H9 (cell line): ENCODE data around the gene CELA3B. TPM values are rescaled to one million over a fixed set of nuclear protein-coding genes. Genes with fewer than 3 reads are reported as not detected.

Experiments
- DNase-seq: peaks from one replicate; pipeline ENCODE4 v3.0.0-alpha.2; 2017
- H2AFZ ChIP-seq: one replicate; pipeline ENCODE4 v1.6.1; 2013; ENCODE audit warnings: mild to moderate bottlenecking, low read length, control low read depth, moderate library complexity
- H2AK5ac ChIP-seq: 2 replicates; pipeline ENCODE4 v1.6.1; 2013; ENCODE audit warnings: low read length, control low read depth, mixed read lengths; ENCODE audit not compliant: insufficient read length
- H2BK120ac ChIP-seq: one replicate; pipeline ENCODE4 v1.6.1; 2013; ENCODE audit warnings: low read depth, mild to moderate bottlenecking, low read length, control low read depth, inconsistent platforms; ENCODE audit not compliant: poor library complexity, severe bottlenecking
- H2BK12ac ChIP-seq: 2 replicates; pipeline ENCODE4 v1.6.1; 2013; ENCODE audit warnings: low read length, control low read depth, mixed read lengths, low read depth; ENCODE audit not compliant: insufficient read length
- H2BK15ac ChIP-seq: 2 replicates; pipeline ENCODE4 v1.6.1; 2013; ENCODE audit warnings: low read depth, low read length, control low read depth
- H2BK20ac ChIP-seq: one replicate; pipeline ENCODE4 v1.6.1; 2013; ENCODE audit warnings: low read depth, mild to moderate bottlenecking, low read length, control low read depth, inconsistent platforms; ENCODE audit not compliant: poor library complexity, severe bottlenecking
- H2BK5ac ChIP-seq: 2 replicates; pipeline ENCODE4 v1.6.1; 2013; ENCODE audit warnings: low read length, control low read depth, mixed read lengths; ENCODE audit not compliant: insufficient read length
- H3K14ac ChIP-seq: 2 replicates; pipeline ENCODE4 v1.6.1; 2013; ENCODE audit warnings: low read length, control low read depth; ENCODE audit not compliant: insufficient read depth
- H3K18ac ChIP-seq: 2 replicates; pipeline ENCODE4 v1.6.1; 2013; ENCODE audit warnings: low read depth, mild to moderate bottlenecking, mixed read lengths, low read length, control low read depth; ENCODE audit not compliant: insufficient read length
- H3K23ac ChIP-seq: 2 replicates; pipeline ENCODE4 v1.6.1; 2013; ENCODE audit warnings: low read length, control low read depth, mixed read lengths, low read depth; ENCODE audit not compliant: insufficient read length
- H3K23me2 ChIP-seq: 2 replicates; pipeline ENCODE4 v1.6.1; 2013; ENCODE audit warnings: low read depth, mild to moderate bottlenecking, mixed read lengths, low read length, control low read depth; ENCODE audit not compliant: insufficient read length, poor library complexity, severe bottlenecking
- H3K27ac ChIP-seq: 2 replicates; pipeline ENCODE4 v1.5.1; 2013; ENCODE audit warnings: low read length, control low read depth, mixed read lengths, low read depth; ENCODE audit not compliant: insufficient read length
- H3K27me3 ChIP-seq: 2 replicates; pipeline ENCODE4 v1.6.1; 2013; ENCODE audit warnings: low read length, control low read depth, inconsistent platforms; ENCODE audit not compliant: insufficient read depth
- H3K4ac ChIP-seq: 2 replicates; pipeline ENCODE4 v1.6.1; 2013; ENCODE audit warnings: low read depth, mild to moderate bottlenecking, control low read depth, inconsistent platforms, low read length, moderate library complexity
- H3K4me1 ChIP-seq: 2 replicates; pipeline ENCODE4 v1.6.1; 2013; ENCODE audit warnings: low read length, control low read depth, inconsistent platforms; ENCODE audit not compliant: insufficient read depth
- H3K4me2 ChIP-seq: 2 replicates; pipeline ENCODE4 v1.6.1; 2013; ENCODE audit warnings: low read length, control low read depth, mixed read lengths; ENCODE audit not compliant: insufficient read length, insufficient read depth
- H3K56ac ChIP-seq: 2 replicates; pipeline ENCODE4 v1.6.1; 2013; ENCODE audit warnings: low read depth, mild to moderate bottlenecking, mixed read lengths, low read length, control low read depth; ENCODE audit not compliant: insufficient read length
- H3K79me1 ChIP-seq: 2 replicates; pipeline ENCODE4 v1.6.1; 2013; ENCODE audit warnings: low read depth, mild to moderate bottlenecking, moderate library complexity, low read length, control low read depth, inconsistent platforms; ENCODE audit not compliant: insufficient read depth, poor library complexity, severe bottlenecking
- H3K79me2 ChIP-seq: 2 replicates; pipeline ENCODE4 v1.6.1; 2013; ENCODE audit warnings: low read length, control low read depth, inconsistent platforms; ENCODE audit not compliant: insufficient read depth
- H3K9ac ChIP-seq: 2 replicates; pipeline ENCODE4 v1.6.1; 2013; ENCODE audit warnings: low read length, control low read depth, mixed read lengths; ENCODE audit not compliant: insufficient read length; ENCODE audit errors: extremely low read depth
- H3K9me3 ChIP-seq: one replicate; pipeline ENCODE4 v1.6.1; 2013; ENCODE audit warnings: low read depth, low read length, inconsistent platforms; ENCODE audit not compliant: control insufficient read depth
- H3T11ph ChIP-seq: one replicate; pipeline ENCODE4 v1.6.1; 2013; ENCODE audit warnings: mild to moderate bottlenecking, low read length, control low read depth, inconsistent platforms
- H4K20me1 ChIP-seq: one replicate; pipeline ENCODE4 v1.6.1; 2013; ENCODE audit not compliant: control insufficient read depth, insufficient read length, insufficient read depth
- H4K5ac ChIP-seq: 2 replicates; pipeline ENCODE4 v1.6.1; 2013; ENCODE audit warnings: low read depth, mild to moderate bottlenecking, mixed read lengths, low read length, control low read depth; ENCODE audit not compliant: insufficient read length
- H4K8ac ChIP-seq: replicated peaks from 2 replicates; pipeline ENCODE4 v1.6.1; 2013; ENCODE audit warnings: low read length, control low read depth, mixed read lengths, low read depth; ENCODE audit not compliant: insufficient read length
- H4K91ac ChIP-seq: 2 replicates; pipeline ENCODE4 v1.6.1; 2013; ENCODE audit warnings: low read depth, mild to moderate bottlenecking, moderate library complexity, mixed read lengths, low read length, control low read depth; ENCODE audit not compliant: insufficient read length
- H3K27ac Mint-ChIP-seq, 3 experiments: 2 replicates in 2 of 3; 3 replicates in 1 of 3; pipeline ENCODE4 v1.8.0; 2020 to 2021; ENCODE audit warnings: mixed read lengths in 3 of 3, mild to moderate bottlenecking in 1 of 3, moderate library complexity in 1 of 3
- H3K27me3 Mint-ChIP-seq: 2 replicates; pipeline ENCODE4 v1.8.0; 2021; ENCODE audit warnings: low read depth, mild to moderate bottlenecking, moderate library complexity, mixed read lengths
- H3K36me3 Mint-ChIP-seq, 3 experiments: 2 replicates in 2 of 3; 3 replicates in 1 of 3; pipeline ENCODE4 v1.8.0; 2020 to 2021; ENCODE audit warnings: low read depth in 3 of 3, mixed read lengths in 3 of 3; ENCODE audit not compliant: insufficient read depth in 1 of 3
- H3K4me1 Mint-ChIP-seq, 2 experiments: 2 replicates each; pipeline ENCODE4 v1.8.0; 2020; ENCODE audit warnings: mixed read lengths in 2 of 2
- H3K4me3 Mint-ChIP-seq, 2 experiments: 2 replicates in 1 of 2; 3 replicates in 1 of 2; pipeline ENCODE4 v1.8.0; 2020 to 2021; ENCODE audit warnings: mild to moderate bottlenecking in 2 of 2, mixed read lengths in 2 of 2, moderate library complexity in 1 of 2
- H3K9me3 Mint-ChIP-seq, 2 experiments: 2 replicates in 1 of 2; 3 replicates in 1 of 2; pipeline ENCODE4 v1.8.0; 2020; ENCODE audit warnings: mild to moderate bottlenecking in 2 of 2, mixed read lengths in 2 of 2, moderate library complexity in 1 of 2
- WGBS: extraction: QIAGEN DNeasy Blood & Tissue Kit; methylation state at CpG from one replicate; pipeline ENCODE4 v1.1.7; 2013; ENCODE audit warnings: missing lambda C conversion rate, low lambda C conversion rate, mixed read lengths; ENCODE audit not compliant: insufficient read length; ENCODE audit errors: extremely low coverage; 5-methylcytosine and 5-hydroxymethylcytosine counted together
- total RNA-seq: library from RNA; stranded (reverse); gene quantifications from 2 replicates; pipeline ENCODE4 v1.2.1, GENCODE V29; 2021
- TF ChIP-seq, protein P1 (sequence below): fragments of 200-600 bp; sonication (generic); conservative IDR thresholded peaks from 3 replicates; pipeline ENCODE4 v1.8.0; 2021; ENCODE audit warnings: antibody characterized with exemption, mild to moderate bottlenecking

Gene CELA3B
- total RNA-seq, 1 experiment from 2014 or later = not detected

DNA sequence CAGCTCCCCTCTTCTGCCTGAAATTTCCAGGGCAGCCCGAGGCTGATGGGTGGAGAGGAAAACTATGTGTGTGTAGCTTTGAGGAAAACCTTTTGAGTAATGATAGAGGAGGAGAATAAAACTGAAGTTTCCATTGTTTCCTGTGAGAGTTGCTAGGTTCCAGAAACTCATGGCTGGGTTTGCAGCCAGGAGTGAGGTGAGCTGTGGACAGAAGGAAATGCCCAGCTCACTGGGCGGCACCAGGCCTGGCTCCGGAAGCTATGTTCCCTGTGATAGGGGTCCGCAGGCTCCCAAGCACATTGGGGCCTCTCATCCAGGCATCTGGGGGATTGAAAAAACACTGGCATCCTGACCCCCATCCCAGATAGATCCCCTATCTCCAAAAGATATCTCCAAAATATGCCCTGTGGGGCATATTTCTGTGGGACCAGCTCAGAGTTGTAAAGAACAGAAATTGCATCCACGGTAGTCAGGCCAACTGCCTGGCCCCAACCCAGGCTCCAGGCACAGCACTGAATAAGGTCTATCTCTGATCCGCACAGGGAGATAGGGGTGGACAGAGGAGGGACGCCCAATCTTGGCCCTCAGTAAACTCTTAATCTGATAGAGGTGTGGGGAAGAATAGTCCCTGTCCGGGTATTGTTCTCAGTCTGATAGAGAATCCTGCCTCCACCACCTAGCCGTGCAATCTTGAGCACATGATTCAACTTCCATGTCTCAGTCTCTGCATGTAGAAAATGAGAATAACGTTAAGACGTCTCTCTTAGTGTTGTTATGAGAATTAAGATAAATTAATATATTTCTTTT is 37.9 kb upstream of the CELA3B start:
- Mint-ChIP-seq H3K27me3 (peaks cover 2% of the 10 kb centered on the region; the same call in 1 of the 2 replicates), H3K9me3 (no peaks in the 10 kb centered on the region; a peak in 1 of 5 replicates), H3K27ac (peak overlapping the region in 2 of 3 experiments; percentile 2 to 61; a peak in 1 of 7 replicates), H3K36me3 (peaks cover 0 to 3% (median 0%) of the 10 kb centered on the region in 3 experiments; a peak in 1 of 7 replicates), H3K4me1 (peaks cover 52 to 60% of the 10 kb centered on the region in 2 experiments), H3K4me3 (peak overlapping the region; percentile 21 to 33; a peak in 3 of 5 replicates)
- WGBS = no CpG with 5 or more reads among the region's 11 CpGs
- Histone ChIP-seq H3K56ac (no peak overlapping the region), H4K20me1 (no peaks in the 10 kb centered on the region), H3K23me2 (peaks cover 14% of the 10 kb centered on the region), H4K8ac (no peak overlapping the region), H3K23ac (no peak overlapping the region), H3K4me1 (peaks cover 6% of the 10 kb centered on the region; the same call in 1 of the 2 replicates), H3K79me2 (peaks cover 2% of the 10 kb centered on the region; the same call in 1 of the 2 replicates), H3K79me1 (no peaks in the 10 kb centered on the region), H4K5ac (no peak overlapping the region), H3K14ac (no peak overlapping the region), H3K27ac (no peak overlapping the region), H2BK20ac (no peak overlapping the region), H2BK5ac (no peak overlapping the region), H3K9me3 (no peaks in the 10 kb centered on the region), H3K4ac (no peak overlapping the region), H3K9ac (no peak overlapping the region), H2BK15ac (no peak overlapping the region), H3K4me2 (no peak overlapping the region), H3K18ac (no peak overlapping the region), H4K91ac (no peak overlapping the region), H2BK120ac (no peak overlapping the region), H2AK5ac (no peak overlapping the region), H2BK12ac (no peak overlapping the region), H3T11ph (no peak overlapping the region), H2AFZ (no peak overlapping the region), H3K27me3 (no peaks in the 10 kb centered on the region)
- TF ChIP-seq, protein P1, sequence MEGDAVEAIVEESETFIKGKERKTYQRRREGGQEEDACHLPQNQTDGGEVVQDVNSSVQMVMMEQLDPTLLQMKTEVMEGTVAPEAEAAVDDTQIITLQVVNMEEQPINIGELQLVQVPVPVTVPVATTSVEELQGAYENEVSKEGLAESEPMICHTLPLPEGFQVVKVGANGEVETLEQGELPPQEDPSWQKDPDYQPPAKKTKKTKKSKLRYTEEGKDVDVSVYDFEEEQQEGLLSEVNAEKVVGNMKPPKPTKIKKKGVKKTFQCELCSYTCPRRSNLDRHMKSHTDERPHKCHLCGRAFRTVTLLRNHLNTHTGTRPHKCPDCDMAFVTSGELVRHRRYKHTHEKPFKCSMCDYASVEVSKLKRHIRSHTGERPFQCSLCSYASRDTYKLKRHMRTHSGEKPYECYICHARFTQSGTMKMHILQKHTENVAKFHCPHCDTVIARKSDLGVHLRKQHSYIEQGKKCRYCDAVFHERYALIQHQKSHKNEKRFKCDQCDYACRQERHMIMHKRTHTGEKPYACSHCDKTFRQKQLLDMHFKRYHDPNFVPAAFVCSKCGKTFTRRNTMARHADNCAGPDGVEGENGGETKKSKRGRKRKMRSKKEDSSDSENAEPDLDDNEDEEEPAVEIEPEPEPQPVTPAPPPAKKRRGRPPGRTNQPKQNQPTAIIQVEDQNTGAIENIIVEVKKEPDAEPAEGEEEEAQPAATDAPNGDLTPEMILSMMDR = no peak
- no peak for DNase-seq
